HEK293 (cell line): ENCODE results near the gene CDK19.

Source experiments
- CTCF ChIA-PET: fragments of 350-600 bp; formaldehyde crosslinking; extraction: SDS; loops from one replicate; lab custom pipeline; 2021; ENCODE audit warnings: antibody characterized with exemption; lab: Yijun Ruan, JAX
- POLR2A ChIA-PET: fragments of 300-600 bp; formaldehyde crosslinking; extraction: SDS; loops from one replicate; lab custom pipeline; 2020; ENCODE audit warnings: antibody characterized with exemption, inconsistent platforms; lab: Yijun Ruan, JAX
- H3K27ac ChIP-seq: fragments of 200-500 bp; sonication (Bioruptor generic); 2 replicates; pipeline ENCODE4 v1.5.1; 2014; ENCODE audit warnings: low read depth, low read length, control low read depth, inconsistent platforms; ENCODE audit errors: extremely low read depth
- H3K36me3 ChIP-seq, 2 experiments: fragments of 200-500 bp in 1 of 2; sonication (Bioruptor generic) in 1 of 2; 1 replicate in 1 of 2; 2 replicates in 1 of 2; pipeline ENCODE4 v1.5.1; 2014 to 2017; ENCODE audit warnings: inconsistent platforms in 2 of 2, low read length in 2 of 2; ENCODE audit not compliant: control insufficient read depth in 2 of 2, insufficient read depth in 1 of 2
- H3K4me1 ChIP-seq: fragments of 200-500 bp; sonication (Bioruptor generic); 2 replicates; pipeline ENCODE4 v1.5.1; 2014; ENCODE audit warnings: mild to moderate bottlenecking, low read length, inconsistent platforms; ENCODE audit not compliant: control insufficient read depth, insufficient read depth
- H3K4me3 ChIP-seq: 2 replicates; pipeline ENCODE4 v1.5.1; 2011; ENCODE audit warnings: low read depth, mild to moderate bottlenecking, control low read depth, low read length, moderate library complexity
- H3K9me3 ChIP-seq: fragments of 200-500 bp; sonication (Bioruptor generic); 2 replicates; pipeline ENCODE4 v1.5.1; 2014; ENCODE audit warnings: low read depth, low read length, inconsistent platforms; ENCODE audit not compliant: control insufficient read depth, insufficient read depth
- GLI4 ChIP-seq: fragments of 450-650 bp; formaldehyde crosslinking; IDR thresholded peaks from 2 replicates; pipeline ENCODE4 v1.5.1; 2016; ENCODE audit warnings: missing biosample characterization, missing genetic modification characterization
- OSR2 ChIP-seq: fragments of 450-650 bp; formaldehyde crosslinking; IDR thresholded peaks from 2 replicates; pipeline ENCODE4 v1.5.1; 2016; ENCODE audit warnings: missing biosample characterization, missing genetic modification characterization
- REPIN1 ChIP-seq: fragments of 450-650 bp; formaldehyde crosslinking; IDR thresholded peaks from 2 replicates; pipeline ENCODE4 v1.5.1; 2017; ENCODE audit warnings: missing biosample characterization, missing genetic modification characterization, low read depth
- SALL2 ChIP-seq: fragments of 450-650 bp; formaldehyde crosslinking; IDR thresholded peaks from 2 replicates; pipeline ENCODE4 v1.5.0; 2017; ENCODE audit warnings: missing biosample characterization, mild to moderate bottlenecking, missing genetic modification characterization, borderline replicate concordance
- YY1 ChIP-seq: fragments of 450-650 bp; formaldehyde crosslinking; IDR thresholded peaks from 2 replicates; pipeline ENCODE4 v1.5.1; 2018; ENCODE audit warnings: missing biosample characterization, missing genetic modification characterization
- YY2 ChIP-seq: fragments of 450-650 bp; formaldehyde crosslinking; IDR thresholded peaks from 2 replicates; pipeline ENCODE4 v1.5.1; 2016; ENCODE audit warnings: missing biosample characterization, missing genetic modification characterization
- ZBTB20 ChIP-seq: fragments of 450-650 bp; formaldehyde crosslinking; IDR thresholded peaks from 2 replicates; pipeline ENCODE4 v1.5.1; 2016; ENCODE audit warnings: missing biosample characterization, missing genetic modification characterization
- ZBTB48 ChIP-seq: fragments of 450-650 bp; formaldehyde crosslinking; IDR thresholded peaks from 2 replicates; pipeline ENCODE4 v1.5.1; 2016; ENCODE audit warnings: missing biosample characterization, missing genetic modification characterization
- ZFP41 ChIP-seq: fragments of 450-650 bp; formaldehyde crosslinking; IDR thresholded peaks from 2 replicates; pipeline ENCODE4 v1.5.1; 2016; ENCODE audit warnings: missing biosample characterization, missing genetic modification characterization, borderline replicate concordance
- ZNF121 ChIP-seq: fragments of 450-650 bp; formaldehyde crosslinking; IDR thresholded peaks from 2 replicates; pipeline ENCODE4 v1.5.1; 2016; ENCODE audit warnings: missing biosample characterization, missing genetic modification characterization
- ZNF140 ChIP-seq: fragments of 450-650 bp; formaldehyde crosslinking; IDR thresholded peaks from 2 replicates; pipeline ENCODE4 v1.5.1; 2016; ENCODE audit warnings: missing biosample characterization, missing genetic modification characterization
- ZNF223 ChIP-seq: fragments of 450-650 bp; formaldehyde crosslinking; IDR thresholded peaks from 2 replicates; pipeline ENCODE4 v1.5.1; 2016; ENCODE audit warnings: missing biosample characterization, missing genetic modification characterization
- ZNF341 ChIP-seq: fragments of 450-650 bp; formaldehyde crosslinking; IDR thresholded peaks from 2 replicates; pipeline ENCODE4; 2016; ENCODE audit warnings: low read depth, missing biosample characterization, missing genetic modification characterization
- ZNF426 ChIP-seq: fragments of 450-650 bp; formaldehyde crosslinking; IDR thresholded peaks from 2 replicates; pipeline ENCODE4 v1.5.1; 2017; ENCODE audit warnings: missing biosample characterization, missing genetic modification characterization, mild to moderate bottlenecking, inconsistent platforms, moderate library complexity
- ZNF510 ChIP-seq: fragments of 450-650 bp; formaldehyde crosslinking; IDR thresholded peaks from 2 replicates; pipeline ENCODE4 v1.5.1; 2018; ENCODE audit warnings: mild to moderate bottlenecking, missing genetic modification characterization, missing biosample characterization; ENCODE audit not compliant: insufficient replicate concordance
- ZNF514 ChIP-seq: fragments of 450-650 bp; formaldehyde crosslinking; IDR thresholded peaks from 2 replicates; pipeline ENCODE4 v1.5.1; 2016; ENCODE audit warnings: missing biosample characterization, missing genetic modification characterization
- ZNF530 ChIP-seq: fragments of 450-650 bp; formaldehyde crosslinking; IDR thresholded peaks from 2 replicates; pipeline ENCODE4 v1.5.1; 2016; ENCODE audit warnings: low read depth, missing biosample characterization, missing genetic modification characterization
- ZNF561 ChIP-seq: fragments of 450-650 bp; IDR thresholded peaks from 2 replicates; pipeline ENCODE4 v1.5.1; 2018; ENCODE audit warnings: missing biosample characterization, missing genetic modification characterization, borderline replicate concordance
- ZNF600 ChIP-seq: fragments of 450-650 bp; formaldehyde crosslinking; IDR thresholded peaks from 2 replicates; pipeline ENCODE4 v1.5.1; 2016; ENCODE audit warnings: missing biosample characterization, missing genetic modification characterization
- ZNF626 ChIP-seq: fragments of 450-650 bp; sonication (Bioruptor Pico); formaldehyde crosslinking; IDR thresholded peaks from 2 replicates; pipeline ENCODE4 v1.5.1; 2018; ENCODE audit warnings: missing biosample characterization, missing genetic modification characterization, inconsistent platforms
- ZNF654 ChIP-seq: fragments of 450-650 bp; formaldehyde crosslinking; IDR thresholded peaks from 2 replicates; pipeline ENCODE4 v1.5.1; 2016; ENCODE audit warnings: low read depth, missing biosample characterization, missing genetic modification characterization
- ZNF664 ChIP-seq: fragments of 450-650 bp; formaldehyde crosslinking; IDR thresholded peaks from 2 replicates; pipeline ENCODE4 v1.5.1; 2016; ENCODE audit warnings: missing biosample characterization, missing genetic modification characterization
- TF ChIP-seq, protein P1 (sequence below): fragments of 450-650 bp; formaldehyde crosslinking; IDR thresholded peaks from 2 replicates; pipeline ENCODE4 v1.5.1; 2016; ENCODE audit warnings: missing biosample characterization, missing genetic modification characterization
- TF ChIP-seq, protein P2 (sequence below): fragments of 450-650 bp; formaldehyde crosslinking; IDR thresholded peaks from 2 replicates; pipeline ENCODE4 v1.5.1; 2016; ENCODE audit warnings: missing biosample characterization, missing genetic modification characterization
- TF ChIP-seq, protein P3 (sequence below): fragments of 450-650 bp; formaldehyde crosslinking; IDR thresholded peaks from 2 replicates; pipeline ENCODE4 v1.5.1; 2017; ENCODE audit warnings: missing biosample characterization, missing genetic modification characterization

Gene CDK19

DNA sequence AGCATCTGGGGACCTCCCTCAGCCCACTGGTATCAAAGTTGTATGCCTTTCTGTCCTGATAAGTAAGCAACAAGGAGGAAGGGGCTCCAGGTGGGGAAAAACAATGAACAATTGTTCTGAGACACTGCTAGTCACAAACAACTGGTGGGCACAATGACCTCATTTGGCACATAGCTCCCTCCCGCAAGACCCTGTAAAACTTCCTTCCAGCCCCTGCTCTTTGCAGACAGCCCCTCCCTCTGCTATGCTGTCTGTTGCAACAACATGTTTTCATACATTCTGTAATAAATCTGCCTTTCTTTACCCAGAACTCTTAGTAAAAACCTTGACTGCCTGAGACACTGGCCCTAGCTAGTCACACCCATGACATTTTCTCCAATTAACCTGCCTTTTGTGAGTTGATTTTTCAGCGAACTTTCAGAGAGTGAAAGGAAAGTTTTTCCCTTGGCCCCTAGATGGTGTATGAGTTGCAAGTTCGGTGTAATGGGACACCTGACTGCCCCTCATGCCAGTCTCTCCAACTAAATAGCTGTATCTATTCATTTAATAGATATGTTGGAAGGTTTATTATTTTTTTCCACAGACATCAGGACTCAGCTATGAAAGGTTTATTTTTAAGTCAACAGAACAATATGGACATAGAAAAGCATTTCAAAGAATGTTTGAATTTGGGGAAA lies 196.5 kb downstream of the CDK19 start:
- H3K4me1 ChIP-seq, result peaks cover 16% of the 10 kb centered on the region
- TF ChIP-seq ZNF664 (tag by site-specific recombination) (peak; percentile 49; the same call in 1 of the 2 replicates), ZNF654 (tag by site-specific recombination) (peak; percentile 39), ZBTB48 (tag by site-specific recombination) (peak; percentile 61; the same call in 1 of the 2 replicates), ZNF426 (tag by site-specific recombination) (no peak), ZNF341 (tag by site-specific recombination) (peak; percentile 36)
- no peak overlapping the region for H3K27ac ChIP-seq
- POLR2A ChIA-PET, result no interaction called here
- peaks cover 0 to 21% of the 10 kb centered on the region in 2 experiments; a peak in 1 of 3 replicates for H3K36me3 ChIP-seq
- no peak overlapping the region for H3K4me3 ChIP-seq
- CTCF ChIA-PET, result interaction anchor here (0.6 to 2.0 kb wide), 8 partner anchors 13 to 1157 kb away, joined by 3 to 8 read pairs (median 4); no protein-coding TSS in a partner anchor
- no peaks in the 10 kb centered on the region for H3K9me3 ChIP-seq

DNA sequence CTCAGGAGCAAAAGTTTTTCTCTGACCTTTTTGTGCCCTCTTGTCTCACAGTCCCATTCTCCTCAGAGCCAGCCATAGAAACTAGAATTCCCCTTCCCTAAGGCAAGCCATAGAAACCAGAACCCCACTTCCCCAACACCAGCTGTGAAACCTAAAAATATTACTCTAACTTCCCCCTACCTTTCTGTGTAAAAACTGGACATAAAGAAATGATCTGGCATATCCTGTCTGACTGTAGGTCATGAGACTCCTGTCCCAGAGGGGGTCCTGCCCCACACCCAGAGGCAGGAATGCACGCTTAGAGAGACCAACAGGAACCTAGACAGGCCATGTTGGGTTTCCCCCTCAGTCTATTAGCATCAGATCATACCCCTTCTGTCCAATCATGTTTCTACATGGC lies 198.2 kb downstream of the CDK19 start:
- ChIA-PET POLR2A (no interaction called here), CTCF (interaction anchor here (0.9 kb wide), 1 partner anchor 88 kb away, joined by 3 read pairs; no protein-coding TSS in a partner anchor)
- no peak overlapping the region for H3K4me3 ChIP-seq
- H3K4me1 ChIP-seq, result peaks cover 16% of the 10 kb centered on the region
- TF ChIP-seq ZNF600 (tag by site-specific recombination), result no peak
- no peak for TF ChIP-seq ZNF530
- TF ChIP-seq SALL2, result no peak
- no peak overlapping the region for H3K27ac ChIP-seq
- H3K36me3 ChIP-seq, result peaks cover 0 to 15% of the 10 kb centered on the region in 2 experiments; a peak in 1 of 3 replicates
- H3K9me3 ChIP-seq, result no peaks in the 10 kb centered on the region

DNA sequence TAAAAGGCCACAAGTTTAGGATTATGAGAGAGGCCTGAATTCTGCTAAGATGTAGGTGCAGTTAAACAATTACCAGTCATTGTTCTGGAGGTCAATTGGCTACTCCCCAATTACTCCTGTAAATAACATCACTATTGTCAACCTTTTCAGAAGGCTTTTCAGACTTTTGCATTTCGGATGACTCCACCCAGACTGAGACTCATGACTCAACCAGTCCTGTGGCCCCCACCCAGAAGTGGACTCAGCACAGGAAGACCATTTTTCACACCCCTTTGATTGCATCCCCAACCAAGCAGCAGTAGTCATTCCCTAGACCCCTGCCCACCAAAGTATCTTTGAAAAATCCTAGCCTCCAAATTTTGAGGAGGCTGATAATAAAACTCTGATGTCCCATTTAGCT lies 199.5 kb downstream of the CDK19 start:
- TF ChIP-seq OSR2 (tag by site-specific recombination), result no peak
- TF ChIP-seq ZNF510, result no peak
- no peak for TF ChIP-seq GLI4 (tag by site-specific recombination)
- TF ChIP-seq ZNF121 (tag by site-specific recombination), result no peak
- no peak for TF ChIP-seq ZNF626 (tag by site-specific recombination)
- no peak for TF ChIP-seq ZBTB20
- TF ChIP-seq, protein P1, sequence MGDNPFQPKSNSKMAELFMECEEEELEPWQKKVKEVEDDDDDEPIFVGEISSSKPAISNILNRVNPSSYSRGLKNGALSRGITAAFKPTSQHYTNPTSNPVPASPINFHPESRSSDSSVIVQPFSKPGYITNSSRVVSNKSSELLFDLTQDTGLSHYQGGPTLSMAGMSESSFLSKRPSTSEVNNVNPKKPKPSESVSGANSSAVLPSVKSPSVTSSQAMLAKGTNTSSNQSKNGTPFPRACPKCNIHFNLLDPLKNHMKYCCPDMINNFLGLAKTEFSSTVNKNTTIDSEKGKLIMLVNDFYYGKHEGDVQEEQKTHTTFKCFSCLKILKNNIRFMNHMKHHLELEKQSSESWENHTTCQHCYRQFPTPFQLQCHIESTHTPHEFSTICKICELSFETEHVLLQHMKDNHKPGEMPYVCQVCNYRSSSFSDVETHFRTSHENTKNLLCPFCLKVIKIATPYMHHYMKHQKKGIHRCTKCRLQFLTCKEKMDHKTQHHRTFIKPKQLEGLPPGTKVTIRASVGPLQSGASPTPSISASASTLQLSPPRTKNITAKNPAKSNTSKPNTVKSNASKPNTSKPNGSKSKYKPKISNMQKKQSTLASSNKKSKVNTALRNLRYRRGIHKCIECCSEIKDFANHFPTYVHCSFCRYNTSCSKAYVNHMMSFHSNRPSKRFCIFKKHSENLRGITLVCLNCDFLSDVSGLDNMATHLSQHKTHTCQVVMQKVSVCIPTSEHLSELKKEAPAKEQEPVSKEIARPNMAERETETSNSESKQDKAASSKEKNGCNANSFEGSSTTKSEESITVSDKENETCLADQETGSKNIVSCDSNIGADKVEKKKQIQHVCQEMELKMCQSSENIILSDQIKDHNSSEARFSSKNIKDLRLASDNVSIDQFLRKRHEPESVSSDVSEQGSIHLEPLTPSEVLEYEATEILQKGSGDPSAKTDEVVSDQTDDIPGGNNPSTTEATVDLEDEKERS (tag by site-specific recombination), result no peak
- no peak for TF ChIP-seq REPIN1
- no peak for TF ChIP-seq ZNF223 (tag by site-specific recombination)
- TF ChIP-seq YY2 (tag by site-specific recombination), result no peak
- no peak for TF ChIP-seq ZNF654 (tag by site-specific recombination)
- TF ChIP-seq ZNF561 (tag by site-specific recombination), result no peak
- TF ChIP-seq ZNF140 (tag by site-specific recombination), result no peak
- TF ChIP-seq YY1, result no peak
- TF ChIP-seq, protein P2, sequence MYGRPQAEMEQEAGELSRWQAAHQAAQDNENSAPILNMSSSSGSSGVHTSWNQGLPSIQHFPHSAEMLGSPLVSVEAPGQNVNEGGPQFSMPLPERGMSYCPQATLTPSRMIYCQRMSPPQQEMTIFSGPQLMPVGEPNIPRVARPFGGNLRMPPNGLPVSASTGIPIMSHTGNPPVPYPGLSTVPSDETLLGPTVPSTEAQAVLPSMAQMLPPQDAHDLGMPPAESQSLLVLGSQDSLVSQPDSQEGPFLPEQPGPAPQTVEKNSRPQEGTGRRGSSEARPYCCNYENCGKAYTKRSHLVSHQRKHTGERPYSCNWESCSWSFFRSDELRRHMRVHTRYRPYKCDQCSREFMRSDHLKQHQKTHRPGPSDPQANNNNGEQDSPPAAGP, result no peak
- TF ChIP-seq, protein P3, sequence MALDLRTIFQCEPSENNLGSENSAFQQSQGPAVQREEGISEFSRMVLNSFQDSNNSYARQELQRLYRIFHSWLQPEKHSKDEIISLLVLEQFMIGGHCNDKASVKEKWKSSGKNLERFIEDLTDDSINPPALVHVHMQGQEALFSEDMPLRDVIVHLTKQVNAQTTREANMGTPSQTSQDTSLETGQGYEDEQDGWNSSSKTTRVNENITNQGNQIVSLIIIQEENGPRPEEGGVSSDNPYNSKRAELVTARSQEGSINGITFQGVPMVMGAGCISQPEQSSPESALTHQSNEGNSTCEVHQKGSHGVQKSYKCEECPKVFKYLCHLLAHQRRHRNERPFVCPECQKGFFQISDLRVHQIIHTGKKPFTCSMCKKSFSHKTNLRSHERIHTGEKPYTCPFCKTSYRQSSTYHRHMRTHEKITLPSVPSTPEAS (tag by site-specific recombination), result no peak
- no peak for TF ChIP-seq ZFP41
- no peak for TF ChIP-seq ZNF514 (tag by site-specific recombination)
- H3K4me1 ChIP-seq, result peaks cover 16% of the 10 kb centered on the region
- no peak overlapping the region for H3K4me3 ChIP-seq
- ChIA-PET POLR2A (no interaction called here), CTCF (no interaction called here)
- no peak overlapping the region for H3K27ac ChIP-seq
- H3K36me3 ChIP-seq, result peaks cover 0 to 10% of the 10 kb centered on the region in 2 experiments; a peak in 1 of 3 replicates
- H3K9me3 ChIP-seq, result no peaks in the 10 kb centered on the region
